NCI-H774 (cell line): ENCODE results near the gene ACR.
"Not testable (repeated sequence)": the region's sequence is repeated elsewhere in the genome, so short reads cannot be mapped to it uniquely, and the experiment has no call there.

Source experiments
- DNase-seq: peaks from one replicate; lab custom pipeline; 2025; lab: John Stamatoyannopoulos, UW

The ACR gene

DNA sequence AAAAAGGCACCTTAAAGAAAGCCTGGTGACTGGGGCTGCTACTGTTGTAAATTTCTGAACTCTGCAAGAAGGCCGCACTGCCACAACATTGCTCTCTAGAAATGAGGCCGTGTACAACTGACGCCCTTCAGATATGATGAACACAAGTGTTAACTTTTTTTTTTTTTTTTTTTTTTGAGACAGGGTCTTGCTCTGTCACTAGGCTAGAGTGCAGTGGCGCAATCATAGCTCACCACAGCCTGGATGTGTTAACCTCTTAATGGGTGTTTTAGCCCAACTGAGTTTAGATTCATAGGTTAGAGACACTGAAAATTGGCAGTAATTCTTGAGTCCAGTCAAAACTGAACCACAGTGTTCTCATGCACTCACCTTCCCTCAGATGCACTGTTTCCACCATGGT, 42.2 kb downstream of the ACR start:
- DNase-seq: not testable (repeated sequence)

GRCh38 chr22:50782253-50782652, 44.2 kb downstream of the ACR start:
- DNase-seq: not testable (repeated sequence)

DNA sequence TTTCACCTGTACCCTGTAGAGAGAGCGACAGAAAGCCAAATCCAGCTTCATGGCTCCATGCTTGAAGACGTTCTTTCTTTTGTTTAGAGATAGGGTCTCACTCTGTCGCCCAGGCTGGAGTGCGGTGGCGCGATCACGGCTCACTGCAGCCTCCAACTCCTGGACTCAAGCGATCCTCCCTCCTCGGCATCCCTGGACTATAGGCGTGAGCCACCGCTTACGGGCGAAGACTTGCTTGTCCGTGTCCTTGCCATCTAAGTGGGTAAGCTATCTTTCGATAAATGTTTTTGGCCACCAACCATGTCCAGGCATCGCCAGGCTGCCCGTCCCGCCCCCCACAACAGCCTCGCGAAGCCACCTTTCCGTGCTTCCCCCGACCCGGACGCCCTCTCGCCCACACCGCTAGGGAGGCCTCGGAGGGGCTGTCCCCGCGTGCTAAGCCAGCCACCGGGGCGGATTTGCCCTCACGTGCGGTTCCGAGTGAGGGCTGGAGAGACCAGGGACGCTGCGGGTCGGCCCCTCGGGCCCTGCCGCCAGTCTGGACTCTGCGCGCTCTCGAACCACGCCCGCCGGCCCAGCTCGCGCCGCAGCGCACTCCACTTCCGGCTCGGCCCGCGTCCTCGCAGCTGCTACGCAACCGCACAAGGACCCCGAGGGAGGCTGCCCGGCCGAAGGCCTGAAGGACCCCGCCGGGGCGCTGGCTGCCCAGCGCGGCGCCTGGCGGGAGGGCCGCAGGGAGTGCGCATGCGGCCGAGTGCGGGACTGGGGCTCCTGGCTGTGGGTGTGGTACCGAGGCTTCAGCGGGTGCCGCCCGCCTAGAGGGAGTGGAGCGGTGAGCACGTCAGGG, 45.3 kb downstream of the ACR start, which contains the start of gene RABL2B:
Gene RABL2B (minus strand): TSS at position 604 of the 847 bp plus-strand sequence. CDS start 1,342 bp downstream, outside the sequence.
- DNase-seq: peak; percentile 58

- not testable (repeated sequence) for DNase-seq
Observed at GRCh38 chr22:50783880-50784276, 45.9 kb downstream of the ACR start.

- not testable (repeated sequence) for DNase-seq
Observed at GRCh38 chr22:50785289-50785688, 47.3 kb downstream of the ACR start.

- not testable (repeated sequence) for DNase-seq
Observed at GRCh38 chr22:50786936-50787335, 48.9 kb downstream of the ACR start.
